ENCODE data around the gene PAIP1. TPM values are rescaled to one million over a fixed set of nuclear protein-coding genes. Genes with fewer than 3 reads are reported as not detected.

PAIP1 gene, protein sequence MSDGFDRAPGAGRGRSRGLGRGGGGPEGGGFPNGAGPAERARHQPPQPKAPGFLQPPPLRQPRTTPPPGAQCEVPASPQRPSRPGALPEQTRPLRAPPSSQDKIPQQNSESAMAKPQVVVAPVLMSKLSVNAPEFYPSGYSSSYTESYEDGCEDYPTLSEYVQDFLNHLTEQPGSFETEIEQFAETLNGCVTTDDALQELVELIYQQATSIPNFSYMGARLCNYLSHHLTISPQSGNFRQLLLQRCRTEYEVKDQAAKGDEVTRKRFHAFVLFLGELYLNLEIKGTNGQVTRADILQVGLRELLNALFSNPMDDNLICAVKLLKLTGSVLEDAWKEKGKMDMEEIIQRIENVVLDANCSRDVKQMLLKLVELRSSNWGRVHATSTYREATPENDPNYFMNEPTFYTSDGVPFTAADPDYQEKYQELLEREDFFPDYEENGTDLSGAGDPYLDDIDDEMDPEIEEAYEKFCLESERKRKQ
- polyA plus RNA-seq, result 75.3 and 107 TPM in 2 replicates

DNA sequence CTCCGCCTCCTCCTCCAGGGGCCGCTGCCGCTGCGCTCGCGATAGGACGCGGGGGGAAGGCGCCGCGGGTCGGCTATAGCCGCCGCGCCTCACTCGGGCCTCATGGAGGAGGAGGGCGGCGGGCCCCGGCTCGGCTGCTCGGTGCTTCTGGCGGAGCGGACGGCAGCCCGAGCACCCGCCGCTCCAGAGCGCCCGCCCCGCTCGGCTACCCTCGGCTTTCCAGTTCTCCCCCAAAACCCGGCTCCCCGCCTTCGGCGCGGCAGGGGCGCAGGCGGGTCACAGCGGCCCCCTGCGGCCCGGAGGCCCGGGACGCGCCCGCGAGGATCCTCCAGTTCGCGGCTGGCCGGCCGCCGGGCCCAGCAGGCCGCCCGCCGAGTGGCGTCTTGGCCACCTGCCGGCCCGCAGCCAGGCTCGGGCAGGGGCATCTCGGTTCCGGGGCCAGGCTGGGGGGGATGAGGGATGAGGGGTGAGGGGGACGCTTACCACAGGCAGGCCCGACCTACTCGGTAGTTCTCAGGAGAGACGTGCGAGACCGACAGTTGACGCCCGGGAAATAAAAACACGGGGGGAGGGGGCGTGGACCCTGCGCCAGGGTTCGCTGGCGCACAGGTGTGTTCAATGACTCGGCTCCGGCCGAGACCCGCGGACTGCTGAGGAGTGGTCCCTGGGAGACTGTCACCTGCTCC is at the start of gene PAIP1:
TSS of gene PAIP1 (minus strand) at position 221 of the 686 bp plus-strand sequence. CDS start 231 bp downstream, outside the sequence.

DNA sequence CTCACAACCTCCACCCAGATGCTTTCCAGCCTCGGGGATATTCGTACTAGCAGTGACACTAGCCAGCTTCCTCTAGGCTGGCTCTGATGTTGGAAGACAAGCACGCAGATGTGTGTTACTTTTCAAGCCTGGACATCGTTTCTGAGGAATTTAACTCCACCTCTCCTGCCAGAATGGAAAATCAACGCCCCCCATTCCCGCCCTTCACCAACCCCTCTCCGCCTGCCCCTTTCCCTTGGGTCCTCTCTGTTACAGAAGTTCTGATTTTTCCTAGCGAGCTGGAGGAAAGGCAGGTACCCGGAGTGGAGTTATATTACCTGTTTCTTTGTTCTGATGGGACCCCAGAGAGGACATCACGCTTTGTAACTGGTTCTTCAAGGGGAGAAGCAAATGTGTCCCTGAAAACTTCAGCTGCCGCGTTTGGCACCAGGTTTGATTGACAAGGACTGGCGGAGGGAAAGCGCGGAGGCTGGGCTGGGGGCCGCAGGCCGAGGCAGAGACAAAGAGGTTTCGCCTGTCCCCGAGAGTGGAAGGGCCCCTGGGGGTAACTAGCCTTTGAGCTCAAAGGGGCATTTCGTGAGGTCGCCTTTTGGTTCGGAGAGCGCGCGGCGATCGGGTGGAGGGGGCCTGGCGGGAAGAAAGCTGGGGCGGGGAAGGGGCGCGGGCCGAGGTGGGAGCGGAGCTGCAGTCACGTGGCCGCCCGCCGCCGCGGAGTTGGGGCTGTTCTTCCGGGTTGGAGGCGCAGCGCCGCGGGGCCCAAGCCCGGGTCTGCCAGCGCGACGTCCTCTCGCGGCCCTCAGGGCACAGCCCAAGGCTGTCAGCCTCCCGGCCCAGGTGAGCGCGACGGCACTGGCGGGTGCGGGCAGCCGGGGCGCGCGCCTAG is 45.8 kb upstream of the PAIP1 start, which contains the start of gene NNT:
TSS of gene NNT (plus strand) at position 720 of the 883 bp plus-strand sequence. CDS start 6,016 bp downstream, outside the sequence.

DNA sequence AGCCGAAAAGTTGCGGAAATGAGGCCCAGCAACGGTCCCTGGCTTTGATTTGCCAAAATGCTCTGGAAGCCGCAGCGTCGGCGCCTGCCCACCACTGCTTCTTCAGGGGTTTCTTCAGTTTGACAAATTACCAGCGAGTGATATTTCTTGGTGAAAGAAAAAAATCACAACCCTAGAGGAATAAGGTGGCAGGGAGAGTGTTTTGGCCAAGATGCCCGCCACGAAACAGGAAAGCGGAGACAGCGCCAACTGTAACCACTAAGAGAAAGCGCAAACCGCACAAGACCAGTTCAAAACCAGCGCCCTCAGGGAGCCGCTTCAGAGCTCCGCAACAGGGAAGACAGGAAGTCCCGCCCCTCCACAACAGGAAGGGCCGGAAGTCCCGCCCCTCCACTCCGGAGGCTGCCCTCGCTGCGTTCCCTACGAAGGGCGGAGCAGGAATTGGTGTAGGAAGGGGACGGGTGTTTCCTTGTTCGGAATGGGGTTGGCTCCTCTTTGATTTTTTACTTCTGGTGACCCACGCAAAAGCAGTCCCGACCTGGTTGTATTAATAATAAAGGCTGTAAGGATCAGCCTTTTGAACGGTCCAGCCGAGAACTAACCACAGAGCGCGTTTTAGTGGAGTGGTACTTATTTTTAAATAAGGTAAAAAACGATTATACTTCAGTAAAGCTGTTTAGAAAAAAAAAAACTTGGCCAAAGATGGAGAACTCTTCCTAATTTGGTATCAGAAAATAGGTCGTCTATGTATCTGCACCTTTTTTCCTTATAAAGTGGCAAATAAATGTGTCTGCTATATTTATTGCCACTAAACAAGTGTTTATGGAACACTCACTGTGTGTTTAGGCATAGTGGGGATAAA is 41.8 kb downstream of the PAIP1 start, which contains the start of gene C5orf34:
TSS of gene C5orf34 (minus strand) at position 333 of the 862 bp plus-strand sequence. CDS start 5,809 bp downstream, outside the sequence.

DNA sequence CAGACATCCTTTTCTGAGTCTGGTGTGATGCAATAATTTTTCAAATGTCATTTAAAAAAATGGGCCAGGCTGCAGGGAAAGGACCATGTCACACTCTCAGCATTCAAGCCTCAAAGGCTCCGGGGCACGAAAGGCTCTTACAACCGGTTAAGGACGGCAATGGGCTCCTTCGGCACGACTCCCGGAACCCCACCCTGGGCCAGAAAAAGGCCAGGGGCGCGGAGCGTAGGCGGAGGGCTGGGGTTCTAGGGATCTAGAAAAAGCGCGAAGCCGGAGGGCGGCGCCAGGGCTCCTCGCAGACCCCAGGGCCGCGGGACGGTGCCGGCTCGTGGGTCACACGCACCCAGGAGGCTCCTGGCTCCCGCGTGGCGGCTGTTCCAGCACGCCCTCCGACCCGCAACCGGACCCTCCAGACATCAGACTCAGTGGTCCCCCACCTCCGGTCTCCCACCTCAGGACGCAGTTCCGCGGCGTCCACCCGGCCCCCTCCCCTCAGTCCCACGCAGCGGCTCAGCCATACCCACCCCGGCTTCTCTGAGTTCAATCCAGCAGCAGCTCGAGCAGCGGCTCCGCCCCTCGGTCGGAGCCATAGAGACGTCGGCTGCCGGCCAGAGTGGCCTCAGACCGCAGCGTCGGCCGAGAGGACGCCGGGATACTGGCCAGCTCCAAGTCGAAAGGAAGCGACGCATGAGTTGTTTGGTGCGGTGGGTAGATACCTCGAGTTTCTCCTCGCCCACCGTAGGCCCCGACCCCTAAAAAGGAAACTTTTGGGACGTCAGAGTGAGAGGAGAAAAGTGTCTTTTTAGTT is 73.4 kb downstream of the PAIP1 start, which contains the start of gene TMEM267:
TSS of gene TMEM267 (minus strand) at position 568 of the 808 bp plus-strand sequence. CDS start 29,896 bp downstream, outside the sequence.

Other genes starting within 250 kb of the PAIP1 start
- 56.6 and 101 TPM in 2 replicates for gene HMGCS1, start 243.7 kb downstream of the PAIP1 start, polyA plus RNA-seq
- not detected in 2 replicates for gene CCL28, start 144.7 kb downstream of the PAIP1 start, polyA plus RNA-seq
- 41.0 and 51.3 TPM in 2 replicates for gene TMEM267, start 73.2 kb downstream of the PAIP1 start, polyA plus RNA-seq
- gene C5orf34, start 41.9 kb downstream of the PAIP1 start, polyA plus RNA-seq, result 0.67 and 1.4 TPM in 2 replicates
- gene NNT, start 46.1 kb upstream of the PAIP1 start, polyA plus RNA-seq, result 24.7 and 32.8 TPM in 2 replicates

Measured in Purkinje cell (primary cell).